Keratinocyte (primary cell): ENCODE measurements around the gene FPR1.

ENCODE experiments used
- CTCF ChIP-seq, 3 experiments: IDR thresholded peaks in 1 of 3; conservative IDR thresholded peaks in 1 of 3; optimal IDR thresholded peaks in 1 of 3; 2 replicates in 2 of 3; 3 replicates in 1 of 3; pipeline versions ENCODE3 to v1.5.1; 2011; ENCODE audit warnings: low read length in 3 of 3, mild to moderate bottlenecking in 3 of 3, moderate library complexity in 2 of 3, control low read depth in 1 of 3, inconsistent platforms in 1 of 3; ENCODE audit not compliant: insufficient read depth in 2 of 3; ENCODE audit errors: extremely low read depth in 1 of 3
- EZH2 ChIP-seq: IDR thresholded peaks from one replicate; pipeline ENCODE4 v1.6.1; 2012; ENCODE audit warnings: inconsistent platforms, mild to moderate bottlenecking, low read length, moderate library complexity

- no peak for TF ChIP-seq CTCF (optimal IDR thresholded peaks at IDR 0.05 in 1 of 3, IDR thresholded peaks at IDR 0.05 in 1 of 3, conservative IDR thresholded peaks at IDR 0.05 in 1 of 3; ENCODE audit: extremely low read depth in 1 of 3, insufficient read depth in 2 of 3, low read length in 3 of 3)
- no peak for TF ChIP-seq EZH2
These were observed 46.4 kb upstream of the FPR1 start for GRCh38 chr19:51798062-51798461.
